SK-N-MC (cell line): ENCODE results near the gene ENTPD6.

Source experiments
- EZH2 ChIP-seq: fragments of 200-600 bp; sonication (generic); IDR thresholded peaks from one replicate; pipeline ENCODE4 v1.6.1; 2017; ENCODE audit warnings: antibody characterized with exemption
- POLR2AphosphoS5 ChIP-seq: IDR thresholded peaks from 2 replicates; pipeline ENCODE4 v1.6.1; 2012; ENCODE audit warnings: mild to moderate bottlenecking, low read depth, low read length, borderline replicate concordance

DNA sequence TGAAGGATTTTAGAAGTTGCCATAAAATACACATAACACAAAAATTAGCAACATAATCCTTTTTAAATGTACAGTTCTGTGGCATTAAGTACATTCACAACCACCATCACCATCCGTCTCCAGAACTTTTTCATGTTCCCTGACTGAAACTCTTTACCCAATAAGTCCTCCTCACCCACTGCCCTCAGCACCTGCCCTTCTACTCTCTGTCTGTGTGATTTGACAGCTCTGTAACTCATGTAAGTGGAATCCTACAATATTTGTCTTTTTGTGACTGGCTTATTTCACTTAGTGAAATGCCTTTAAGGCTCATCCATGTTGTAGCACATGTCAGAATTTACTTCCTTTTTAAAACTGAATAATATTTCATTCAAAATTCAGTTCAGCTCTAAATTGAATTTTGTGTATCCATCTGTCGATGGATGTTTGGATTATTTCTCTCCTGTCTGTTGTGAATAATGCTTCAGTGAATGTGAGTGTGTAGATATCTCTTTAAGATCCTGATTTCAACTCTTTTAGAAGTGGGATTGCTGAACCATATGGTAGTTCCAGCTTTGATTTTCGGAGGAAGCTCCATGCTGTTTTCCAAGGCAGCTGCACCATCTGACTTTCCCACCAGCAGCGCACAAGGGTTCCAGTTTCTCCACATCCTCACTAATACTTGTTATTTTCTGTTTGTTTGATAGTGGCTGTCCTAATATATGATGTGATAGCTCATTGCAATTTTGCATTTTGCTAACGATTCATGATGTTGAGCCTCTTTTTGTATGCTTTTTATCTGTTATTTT is 4.2 kb downstream of the ENTPD6 start:
- TF ChIP-seq EZH2 (no peak), POLR2AphosphoS5 (no peak)
